ENCODE measurements around the gene ALKBH3. TPM values are rescaled to one million over a fixed set of nuclear protein-coding genes. Genes with fewer than 3 reads are reported as not detected.

Gene ALKBH3
- total and polyA plus RNA-seq, 4 donors: 7.8 to 17.2 (median 13.8) TPM

- TF ChIP-seq, protein P1, sequence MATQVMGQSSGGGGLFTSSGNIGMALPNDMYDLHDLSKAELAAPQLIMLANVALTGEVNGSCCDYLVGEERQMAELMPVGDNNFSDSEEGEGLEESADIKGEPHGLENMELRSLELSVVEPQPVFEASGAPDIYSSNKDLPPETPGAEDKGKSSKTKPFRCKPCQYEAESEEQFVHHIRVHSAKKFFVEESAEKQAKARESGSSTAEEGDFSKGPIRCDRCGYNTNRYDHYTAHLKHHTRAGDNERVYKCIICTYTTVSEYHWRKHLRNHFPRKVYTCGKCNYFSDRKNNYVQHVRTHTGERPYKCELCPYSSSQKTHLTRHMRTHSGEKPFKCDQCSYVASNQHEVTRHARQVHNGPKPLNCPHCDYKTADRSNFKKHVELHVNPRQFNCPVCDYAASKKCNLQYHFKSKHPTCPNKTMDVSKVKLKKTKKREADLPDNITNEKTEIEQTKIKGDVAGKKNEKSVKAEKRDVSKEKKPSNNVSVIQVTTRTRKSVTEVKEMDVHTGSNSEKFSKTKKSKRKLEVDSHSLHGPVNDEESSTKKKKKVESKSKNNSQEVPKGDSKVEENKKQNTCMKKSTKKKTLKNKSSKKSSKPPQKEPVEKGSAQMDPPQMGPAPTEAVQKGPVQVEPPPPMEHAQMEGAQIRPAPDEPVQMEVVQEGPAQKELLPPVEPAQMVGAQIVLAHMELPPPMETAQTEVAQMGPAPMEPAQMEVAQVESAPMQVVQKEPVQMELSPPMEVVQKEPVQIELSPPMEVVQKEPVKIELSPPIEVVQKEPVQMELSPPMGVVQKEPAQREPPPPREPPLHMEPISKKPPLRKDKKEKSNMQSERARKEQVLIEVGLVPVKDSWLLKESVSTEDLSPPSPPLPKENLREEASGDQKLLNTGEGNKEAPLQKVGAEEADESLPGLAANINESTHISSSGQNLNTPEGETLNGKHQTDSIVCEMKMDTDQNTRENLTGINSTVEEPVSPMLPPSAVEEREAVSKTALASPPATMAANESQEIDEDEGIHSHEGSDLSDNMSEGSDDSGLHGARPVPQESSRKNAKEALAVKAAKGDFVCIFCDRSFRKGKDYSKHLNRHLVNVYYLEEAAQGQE (IDR thresholded peaks at IDR 0.05): no peak
- TF ChIP-seq NR2F2 (IDR thresholded peaks at IDR 0.05) (no peak), RXRA (IDR thresholded peaks at IDR 0.05) (no peak)
Observed at GRCh38 chr11:43941257-43941994, 60.8 kb downstream of the ALKBH3 start (continued).

DNA sequence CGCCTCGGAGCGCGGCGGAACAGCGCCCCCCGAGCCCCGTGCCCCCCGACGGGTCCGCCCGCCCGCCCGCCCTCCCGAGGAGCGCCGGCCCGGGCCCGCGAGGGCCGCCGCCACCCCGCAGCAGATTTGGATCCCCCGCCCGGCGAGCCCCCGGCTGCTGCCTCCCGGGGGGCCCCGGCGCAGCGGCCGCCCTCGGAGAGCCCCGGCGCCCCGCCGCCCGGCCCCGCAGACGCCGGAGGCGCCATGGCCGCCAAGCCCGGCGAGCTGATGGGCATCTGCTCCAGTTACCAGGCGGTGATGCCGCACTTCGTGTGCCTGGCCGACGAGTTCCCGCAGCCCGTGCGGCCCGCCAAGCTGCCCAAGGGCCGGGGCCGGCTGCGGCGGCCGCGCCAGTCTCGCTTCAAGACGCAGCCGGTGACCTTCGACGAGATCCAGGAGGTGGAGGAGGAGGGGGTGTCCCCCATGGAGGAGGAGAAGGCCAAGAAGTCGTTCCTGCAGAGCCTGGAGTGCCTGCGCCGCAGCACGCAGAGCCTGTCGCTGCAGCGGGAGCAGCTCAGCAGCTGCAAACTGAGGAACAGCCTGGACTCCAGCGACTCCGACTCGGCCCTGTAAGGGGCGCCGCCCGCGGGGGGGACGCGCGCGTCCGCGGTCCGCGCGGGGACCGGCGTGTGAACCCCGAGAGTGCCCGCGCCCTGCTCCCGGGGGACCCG is 62.2 kb downstream of the ALKBH3 start:
- H3K27ac ChIP-seq (ENCODE audit: low read depth in 1 of 2, low read length in 2 of 2): peak overlapping the region; percentile 67 to 86

More for the DNA sequence above, 62.2 kb downstream of the ALKBH3 start:
- peak overlapping the region in 1 of 2 donors; percentile 49 for H3K9ac ChIP-seq (ENCODE audit: low read depth in 1 of 2, low read length in 2 of 2)
- DNase-seq (ENCODE audit: low spot score): no peak
- H3K36me3 ChIP-seq (ENCODE audit: control insufficient read depth in 4 of 4, insufficient read depth in 3 of 4, low read depth in 1 of 4, low read length in 3 of 4): no peaks in the 10 kb centered on the region
- H3K9me3 ChIP-seq (ENCODE audit: control insufficient read depth in 4 of 4, low read length in 3 of 4): no peaks in the 10 kb centered on the region
- WGBS: 1% methylated on average over 94 of the region's 94 CpGs
- peaks cover 0 to 25% (median 15%) of the 10 kb centered on the region in 4 donors for H3K4me1 ChIP-seq (ENCODE audit: control insufficient read depth in 4 of 4, insufficient read depth in 4 of 4, low read length in 3 of 4)
- H3K4me3 ChIP-seq (ENCODE audit: low read depth in 1 of 3, low read length in 3 of 3): peak overlapping the region; percentile 52 to 82 (median 77)
- TF ChIP-seq RAD21 (IDR thresholded peaks at IDR 0.05) (no peak), RXRA (IDR thresholded peaks at IDR 0.05) (no peak), TAF1 (conservative IDR thresholded peaks at IDR 0.05) (no peak), HNF4G (IDR thresholded peaks at IDR 0.05) (no peak), NR2F2 (IDR thresholded peaks at IDR 0.05) (no peak), ZBTB33 (IDR thresholded peaks at IDR 0.05) (no peak), YY1 (IDR thresholded peaks at IDR 0.05) (no peak), CTCF (IDR thresholded peaks at IDR 0.05; ENCODE audit: low read depth, low read length, missing input control) (no peak)
- TF ChIP-seq, protein P2, sequence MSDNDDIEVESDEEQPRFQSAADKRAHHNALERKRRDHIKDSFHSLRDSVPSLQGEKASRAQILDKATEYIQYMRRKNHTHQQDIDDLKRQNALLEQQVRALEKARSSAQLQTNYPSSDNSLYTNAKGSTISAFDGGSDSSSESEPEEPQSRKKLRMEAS (IDR thresholded peaks at IDR 0.05): no peak
- TF ChIP-seq, protein P1 (IDR thresholded peaks at IDR 0.05): no peak
- peaks cover 0 to 2% (median 0%) of the 10 kb centered on the region in 4 donors for H3K27me3 ChIP-seq (ENCODE audit: control insufficient read depth in 4 of 4, insufficient read depth in 4 of 4, low read length in 3 of 4)
